ENCODE data around the gene GALNT9. TPM values are rescaled to one million over a fixed set of nuclear protein-coding genes. Genes with fewer than 3 reads are reported as not detected.

GALNT9 gene
- polyA plus RNA-seq, 1 donor = 7.3 TPM

GRCh38 chr12:132295101-132295526 lies 34.3 kb downstream of the GALNT9 start:
- DNase-seq = no peak

GRCh38 chr12:132294121-132295034 lies 35.0 kb downstream of the GALNT9 start:
- no peak for DNase-seq

GRCh38 chr12:132292328-132293319 lies 36.8 kb downstream of the GALNT9 start:
- no peak for DNase-seq

GRCh38 chr12:132291402-132292175 lies 37.8 kb downstream of the GALNT9 start:
- DNase-seq = no peak

- no peak for DNase-seq
Observed at GRCh38 chr12:132290203-132290540, 39.2 kb downstream of the GALNT9 start.

GRCh38 chr12:132289356-132290202 lies 39.8 kb downstream of the GALNT9 start:
- DNase-seq = no peak

GRCh38 chr12:132288516-132289215 lies 40.7 kb downstream of the GALNT9 start:
- no peak for DNase-seq

- no peak for DNase-seq
Observed at GRCh38 chr12:132287391-132288238, 41.8 kb downstream of the GALNT9 start.

- DNase-seq = no peak
Observed at GRCh38 chr12:132286912-132287311, 42.5 kb downstream of the GALNT9 start.

GRCh38 chr12:132285991-132286681 lies 43.3 kb downstream of the GALNT9 start:
- DNase-seq = peak; percentile 91

GRCh38 chr12:132284827-132285741 lies 44.3 kb downstream of the GALNT9 start:
- DNase-seq = no peak

- DNase-seq = no peak
Observed at GRCh38 chr12:132284071-132284826, 45.1 kb downstream of the GALNT9 start.

- DNase-seq = peak; percentile 65
Observed at GRCh38 chr12:132282950-132283771, 46.2 kb downstream of the GALNT9 start.

- DNase-seq = no peak
Observed at GRCh38 chr12:132282031-132282949, 47.1 kb downstream of the GALNT9 start.

- DNase-seq = no peak
Observed at GRCh38 chr12:132281038-132281437, 48.4 kb downstream of the GALNT9 start.
